B cell (primary cell): Measurements from ENCODE around the gene PRR16. TPM values are rescaled to one million over a fixed set of nuclear protein-coding genes. Genes with fewer than 3 reads are reported as not detected.
A peak's percentile ranks its signal among the peaks of the same experiment; 100 is the strongest.

Experiments
- ATAC-seq: fragments of 200-7000 bp; cut with Tn5 transposase; one replicate; pipeline ENCODE4 v1.10.0; 2021; ENCODE audit warnings: low read depth, mild to moderate bottlenecking, moderate number of reproducible peaks, moderate library complexity
- CTCF ChIA-PET: fragments of 350-600 bp; sonication (Branson Sonifier 250); formaldehyde crosslinking; loops from one replicate; lab custom pipeline; 2021; ENCODE audit warnings: antibody characterized with exemption, inconsistent platforms; lab: Charles Lee
- POLR2A ChIA-PET: fragments of 350-600 bp; sonication (Branson Sonifier 250); formaldehyde crosslinking; loops from one replicate; lab custom pipeline; 2021; ENCODE audit warnings: antibody characterized with exemption; lab: Charles Lee
- DNase-seq: peaks from one replicate; pipeline ENCODE4 v3.0.0; 2013
- H2AFZ ChIP-seq: 2 replicates; pipeline ENCODE4 v1.6.1; 2012; ENCODE audit warnings: mild to moderate bottlenecking, low read depth, low read length; ENCODE audit not compliant: insufficient read depth, poor library complexity, severe bottlenecking
- H3K27ac ChIP-seq, 2 donors: 1 replicate in 1 of 2; 2 replicates in 1 of 2; pipeline ENCODE4 v1.5.1; 2012 to 2013; ENCODE audit warnings: low read length in 2 of 2, mild to moderate bottlenecking in 2 of 2, moderate library complexity in 1 of 2
- H3K27me3 ChIP-seq, 4 experiments: fragments of 200-600 bp in 1 of 4; sonication (generic) in 1 of 4; replicated peaks in 1 of 4; 1 replicate in 2 of 4; 2 replicates in 2 of 4; pipeline versions ENCODE4 v1.6.1 to v1.7.0; 2013 to 2016; ENCODE audit warnings: low read length in 3 of 4, mild to moderate bottlenecking in 2 of 4, mixed read lengths in 1 of 4, moderate library complexity in 1 of 4; ENCODE audit not compliant: insufficient read depth in 4 of 4, control insufficient read depth in 3 of 4; ENCODE audit errors: control extremely low read depth in 1 of 4
- H3K36me3 ChIP-seq, 2 experiments: replicated peaks in 1 of 2; 1 replicate in 1 of 2; 2 replicates in 1 of 2; pipeline versions ENCODE4 v1.6.1 to v1.7.1; 2013; ENCODE audit warnings: low read length in 1 of 2; ENCODE audit not compliant: insufficient read depth in 2 of 2, control insufficient read depth in 1 of 2; ENCODE audit errors: control extremely low read depth in 1 of 2, extremely low read depth in 1 of 2
- H3K4me1 ChIP-seq, 2 donors: fragments of 200-600 bp in 1 of 2; sonication (generic) in 1 of 2; 1 replicate in 1 of 2; 2 replicates in 1 of 2; pipeline versions ENCODE4 v1.5.1 to v1.6.1; 2013 to 2017; ENCODE audit warnings: low read length in 2 of 2; ENCODE audit not compliant: control insufficient read depth in 2 of 2, insufficient read depth in 2 of 2
- H3K4me2 ChIP-seq: replicated peaks from 2 replicates; pipeline ENCODE3; 2012; ENCODE audit warnings: mild to moderate bottlenecking, low read depth, low read length; ENCODE audit not compliant: poor library complexity, severe bottlenecking
- H3K4me3 ChIP-seq, 5 experiments: fragments of 200-600 bp in 1 of 5; sonication (generic) in 1 of 5; 1 replicate in 3 of 5; 2 replicates in 2 of 5; pipeline versions ENCODE4 v1.5.1 to v1.7.0; 2011 to 2016; ENCODE audit warnings: low read length in 4 of 5, mild to moderate bottlenecking in 4 of 5, low read depth in 2 of 5, control low read depth in 1 of 5, moderate library complexity in 1 of 5; ENCODE audit not compliant: insufficient read depth in 1 of 5; ENCODE audit errors: control extremely low read depth in 1 of 5, extremely low read depth in 1 of 5
- H3K79me2 ChIP-seq: fragments of 200-600 bp; sonication (generic); one replicate; pipeline ENCODE4 v1.6.0; 2016; ENCODE audit warnings: low read length; ENCODE audit not compliant: control insufficient read depth, insufficient read depth
- H3K9ac ChIP-seq: fragments of 200-600 bp; sonication (generic); 2 replicates; pipeline ENCODE4 v1.6.1; 2017; ENCODE audit warnings: mild to moderate bottlenecking, low read length, moderate library complexity
- H3K9me3 ChIP-seq, 3 donors: one replicate each; pipeline versions ENCODE4 v1.6.1 to v1.7.1; 2013; ENCODE audit warnings: low read length in 2 of 3; ENCODE audit not compliant: control insufficient read depth in 2 of 3, insufficient read depth in 1 of 3; ENCODE audit errors: control extremely low read depth in 1 of 3
- H4K20me1 ChIP-seq: 2 replicates; pipeline ENCODE4 v1.6.0; 2012; ENCODE audit warnings: mild to moderate bottlenecking, low read length; ENCODE audit not compliant: insufficient read depth, control insufficient read depth, poor library complexity, severe bottlenecking
- H3K27ac Mint-ChIP-seq: one replicate; pipeline ENCODE4 v1.8.0; 2021; ENCODE audit warnings: mixed read lengths
- H3K27me3 Mint-ChIP-seq: one replicate; pipeline ENCODE4 v1.8.0; 2021; ENCODE audit warnings: mixed read lengths
- H3K4me1 Mint-ChIP-seq: one replicate; pipeline ENCODE4 v1.8.0; 2021; ENCODE audit warnings: mixed read lengths
- H3K4me3 Mint-ChIP-seq: one replicate; pipeline ENCODE4 v1.8.0; 2021; ENCODE audit warnings: mixed read lengths
- H3K9me3 Mint-ChIP-seq: one replicate; pipeline ENCODE4 v1.8.0; 2022; ENCODE audit warnings: mixed read lengths; ENCODE audit not compliant: insufficient read depth
- CTCF ChIP-seq: fragments of 200-600 bp; IDR thresholded peaks from one replicate; pipeline ENCODE4 v1.8.0; 2022; ENCODE audit warnings: antibody characterized with exemption, mild to moderate bottlenecking
- EZH2 ChIP-seq: IDR thresholded peaks from 2 replicates; pipeline ENCODE4 v1.6.1; 2012; ENCODE audit warnings: borderline replicate concordance, low read depth, mild to moderate bottlenecking, moderate library complexity, low read length; ENCODE audit not compliant: insufficient read depth, poor library complexity, severe bottlenecking
- WGBS: methylation state at CpG from one replicate; pipeline ENCODE4 v1.1.5; 2013; ENCODE audit warnings: missing lambda C conversion rate; ENCODE audit not compliant: insufficient coverage; 5-methylcytosine and 5-hydroxymethylcytosine counted together
- intact Hi-C: fragments of 100-400 bp; cut with micrococcal nuclease; formaldehyde crosslinking; loops from one replicate; pipeline ENCODE4 v1.10.0; 2022
- polyA plus RNA-seq: library from polyadenylated mRNA; depleted of rRNA; stranded (reverse); fragments of >200 nt; gene quantifications from 2 replicates; pipeline ENCODE4 v1.2.3, GENCODE V29; 2012
- total RNA-seq, 2 donors: library from RNA; stranded (reverse); fragments of 120-200 nt in 1 of 2; gene quantifications; 1 replicate in 1 of 2; 2 replicates in 1 of 2; pipeline versions ENCODE4 v1.2.3 to v1.2.4, GENCODE V29; 2013 to 2022

The PRR16 gene
- total and polyA plus RNA-seq, 2 donors (not counting 1 experiment from before 2014, with no cell fraction given): 0.16 TPM; not detected in 1

GRCh38 chr5:120466341-120467006, 2.4 kb downstream of the PRR16 start:
- intact Hi-C loops: loop anchor here (10.0 kb wide), 1 partner anchor 1482 kb away; the partner anchor contains the start of gene DTWD2
- TF ChIP-seq EZH2 (no peak), CTCF (no peak)
- Histone ChIP-seq H3K36me3 (no peaks in the 10 kb centered on the region), H3K79me2 (no peaks in the 10 kb centered on the region), H3K4me1 (peaks cover 28% of the 10 kb centered on the region in 2 donors), H3K9me3 (no peaks in the 10 kb centered on the region), H3K27ac (no peak overlapping the region), H3K4me3 (no peak overlapping the region), H3K4me2 (no peak overlapping the region), H2AFZ (no peak overlapping the region), H4K20me1 (no peaks in the 10 kb centered on the region), H3K9ac (no peak overlapping the region), H3K27me3 (peaks cover 0 to 24% (median 21%) of the 10 kb centered on the region in 4 experiments)
- Mint-ChIP-seq H3K27ac (no peak overlapping the region), H3K4me3 (peak overlapping the region; percentile 89), H3K4me1 (peaks cover 28% of the 10 kb centered on the region), H3K27me3 (peaks cover 20% of the 10 kb centered on the region), H3K9me3 (no peaks in the 10 kb centered on the region)
- DNase-seq (no peak), ATAC-seq (no peak)
- WGBS: no CpG with 5 or more reads among the region's 4 CpGs
- POLR2A ChIA-PET: no interaction called here
- CTCF ChIA-PET: no interaction called here

GRCh38 chr5:120471971-120472370, 7.9 kb downstream of the PRR16 start:
- no peak overlapping the region for H3K4me3 Mint-ChIP-seq
- TF ChIP-seq CTCF: no peak
- TF ChIP-seq EZH2: no peak
- no peaks in the 10 kb centered on the region for H3K36me3 ChIP-seq
- no peak overlapping the region for H3K4me3 ChIP-seq
- no peak overlapping the region for H3K4me2 ChIP-seq
- H3K27ac ChIP-seq: no peak overlapping the region
- H3K4me1 Mint-ChIP-seq: no peaks in the 10 kb centered on the region
- ChIA-PET POLR2A (no interaction called here), CTCF (interaction anchor here (0.8 kb wide), 1 partner anchor 29 kb away, joined by 3 read pairs; no protein-coding TSS in a partner anchor)
- DNase-seq (no peak), ATAC-seq (no peak)
- H3K9me3 ChIP-seq: no peaks in the 10 kb centered on the region
- no peaks in the 10 kb centered on the region for H4K20me1 ChIP-seq
- H3K27me3 Mint-ChIP-seq: peaks cover 8% of the 10 kb centered on the region
- intact Hi-C loops: no loop called here
- H2AFZ ChIP-seq: no peak overlapping the region
- no peak overlapping the region for H3K9ac ChIP-seq
- H3K27me3 ChIP-seq: peaks cover 0 to 10% (median 4%) of the 10 kb centered on the region in 4 experiments
- no peaks in the 10 kb centered on the region for H3K9me3 Mint-ChIP-seq
- H3K4me1 ChIP-seq: no peaks in the 10 kb centered on the region
- H3K27ac Mint-ChIP-seq: no peak overlapping the region
- no peaks in the 10 kb centered on the region for H3K79me2 ChIP-seq
